K562 (cell line): ENCODE data around the gene CMIP. TPM values are rescaled to one million over a fixed set of nuclear protein-coding genes. Genes with fewer than 3 reads are reported as not detected.
A peak's percentile ranks its signal among the peaks of the same experiment; 100 is the strongest.

Source experiments
- MAX ChIP-seq: sonication (generic); formaldehyde crosslinking; IDR thresholded peaks from 2 replicates; pipeline ENCODE4 v1.9.0; 2022; ENCODE audit warnings: mild to moderate bottlenecking, missing genetic modification reagents
- RBM15 ChIP-seq: fragments of 200-400 bp; formaldehyde crosslinking; IDR thresholded peaks from 2 replicates; pipeline ENCODE4 v1.6.1; 2018; ENCODE audit warnings: mild to moderate bottlenecking, low read length, moderate library complexity; ENCODE audit not compliant: insufficient read depth
- SMAD1 ChIP-seq: fragments of 150-350 bp; IDR thresholded peaks from 2 replicates; pipeline ENCODE4 v1.6.1; 2014; ENCODE audit warnings: low read length, low read depth; ENCODE audit not compliant: partially characterized antibody
- ZBTB33 ChIP-seq: sonication (generic); formaldehyde crosslinking; IDR thresholded peaks from 2 replicates; pipeline ENCODE4 v1.8.1; 2023; ENCODE audit warnings: mild to moderate bottlenecking, missing genetic modification reagents
- ZBTB40 ChIP-seq, 2 experiments: fragments of 450-650 bp in 1 of 2; sonication (generic) in 1 of 2; formaldehyde crosslinking in 1 of 2; IDR thresholded peaks; 2 replicates each; pipeline versions ENCODE4 v1.7.1 to v1.9.0; 2016 to 2022; ENCODE audit warnings: inconsistent platforms in 1 of 2, mild to moderate bottlenecking in 1 of 2, missing genetic modification reagents in 1 of 2
- ZFX ChIP-seq: sonication (generic); formaldehyde crosslinking; IDR thresholded peaks from 2 replicates; pipeline ENCODE4 v1.8.0; 2022; ENCODE audit warnings: mild to moderate bottlenecking, missing genetic modification reagents, moderate library complexity
- ZNF512 ChIP-seq: IDR thresholded peaks from 2 replicates; pipeline ENCODE4 v1.6.1; 2016; ENCODE audit warnings: missing genetic modification characterization, missing compliant biosample characterization
- ZNF695 ChIP-seq: fragments of 450-650 bp; formaldehyde crosslinking; IDR thresholded peaks from 2 replicates; pipeline ENCODE4 v1.4.0; 2020; ENCODE audit warnings: mild to moderate bottlenecking, moderate library complexity
- polyA plus RNA-seq, 8 experiments: library from polyadenylated mRNA; depleted of rRNA in 4 of 8; stranded (reverse) in 5 of 8; unstranded in 3 of 8; fragments of >200 nt; fragmentation: Nextera tagmentation in 2 of 8; fragmentation: Illumina TruSeq in 1 of 8; extraction: Ambion mirVana in 2 of 8; extraction: Trizol in 1 of 8; gene quantifications; 2 replicates each; pipeline versions ENCODE4 v1.2.1 to v1.2.3, GENCODE V29; 2011 to 2014; ENCODE audit warnings: inconsistent platforms in 1 of 8, missing spikeins in 1 of 8
- total RNA-seq, 7 experiments: library from RNA; depleted of rRNA in 6 of 7; stranded (reverse); fragments of >200 nt in 6 of 7; fragmentation: Illumina TruSeq in 2 of 7; extraction: Trizol in 2 of 7; gene quantifications; 2 replicates each; pipeline versions ENCODE4 v1.2.1 to v1.2.3, GENCODE V29; 2011 to 2021; ENCODE audit warnings: low replicate concordance in 1 of 7

The CMIP gene
- total and polyA plus RNA-seq, 9 of the 15 experiments (the other 6 are each of a cell fraction or from before 2014, with no cell fraction given): 0.94 to 82.5 (median 10.3) TPM

GRCh38 chr16:81469710-81470535 lies 25.3 kb downstream of the CMIP start (continued):
- no peak for TF ChIP-seq ZBTB40 (IDR thresholded peaks at IDR 0.05)
- no peak for TF ChIP-seq ZBTB40 (CRISPR knock-in tag; IDR thresholded peaks at IDR 0.05)
- TF ChIP-seq RBM15: no peak
- TF ChIP-seq ZBTB33: no peak
- TF ChIP-seq ZNF695 (CRISPR knock-in tag): no peak
- no peak; the same call in 1 of the 2 replicates for TF ChIP-seq MAX (CRISPR knock-in tag)
- no peak for TF ChIP-seq SMAD1
- TF ChIP-seq ZNF512: no peak
- TF ChIP-seq ZFX: peak; percentile 50; the same call in 1 of the 2 replicates
